HG03095 (cell line): Measurements from ENCODE around the gene UTF1.

ENCODE experiments used
- ATAC-seq: cut with Tn5 transposase; IDR thresholded peaks from one replicate; pipeline ENCODE4 v1.9.1; 2021; ENCODE audit warnings: moderate library complexity; ENCODE audit not compliant: unreplicated experiment

Gene UTF1

GRCh38 chr10:133196221-133196915 lies 33.6 kb upstream of the UTF1 start:
- ATAC-seq = no peak

- no peak for ATAC-seq
Measured at GRCh38 chr10:133196936-133197758, 32.9 kb upstream of the UTF1 start.

- ATAC-seq = no peak
Measured at GRCh38 chr10:133197786-133198185, 32.2 kb upstream of the UTF1 start.

- no peak for ATAC-seq
Measured at GRCh38 chr10:133198206-133198605, 31.8 kb upstream of the UTF1 start.

- ATAC-seq = no peak
Measured at GRCh38 chr10:133198621-133199487, 31.2 kb upstream of the UTF1 start.

GRCh38 chr10:133199488-133199885 lies 30.5 kb upstream of the UTF1 start:
- no peak for ATAC-seq

- no peak for ATAC-seq
Measured at GRCh38 chr10:133199992-133200611, 29.9 kb upstream of the UTF1 start.

GRCh38 chr10:133200621-133201031 lies 29.4 kb upstream of the UTF1 start:
- ATAC-seq = no peak

- ATAC-seq = no peak
Measured at GRCh38 chr10:133201151-133201947, 28.7 kb upstream of the UTF1 start.

- no peak for ATAC-seq
Measured at GRCh38 chr10:133201948-133202725, 27.9 kb upstream of the UTF1 start.

GRCh38 chr10:133202778-133203651 lies 27.0 kb upstream of the UTF1 start:
- no peak for ATAC-seq

GRCh38 chr10:133203652-133204195 lies 26.3 kb upstream of the UTF1 start:
- ATAC-seq = no peak

GRCh38 chr10:133204226-133205015 lies 25.6 kb upstream of the UTF1 start:
- ATAC-seq = no peak

- no peak for ATAC-seq
Measured at GRCh38 chr10:133205146-133205545, 24.9 kb upstream of the UTF1 start.

GRCh38 chr10:133206356-133207040 lies 23.5 kb upstream of the UTF1 start:
- no peak for ATAC-seq

GRCh38 chr10:133207041-133207600 lies 22.9 kb upstream of the UTF1 start:
- ATAC-seq = no peak
